Measurements from ENCODE around the gene PRG3. TPM values are rescaled to one million over a fixed set of nuclear protein-coding genes. Genes with fewer than 3 reads are reported as not detected.

The PRG3 gene
- total and polyA plus RNA-seq, 7 donors = not detected

DNA sequence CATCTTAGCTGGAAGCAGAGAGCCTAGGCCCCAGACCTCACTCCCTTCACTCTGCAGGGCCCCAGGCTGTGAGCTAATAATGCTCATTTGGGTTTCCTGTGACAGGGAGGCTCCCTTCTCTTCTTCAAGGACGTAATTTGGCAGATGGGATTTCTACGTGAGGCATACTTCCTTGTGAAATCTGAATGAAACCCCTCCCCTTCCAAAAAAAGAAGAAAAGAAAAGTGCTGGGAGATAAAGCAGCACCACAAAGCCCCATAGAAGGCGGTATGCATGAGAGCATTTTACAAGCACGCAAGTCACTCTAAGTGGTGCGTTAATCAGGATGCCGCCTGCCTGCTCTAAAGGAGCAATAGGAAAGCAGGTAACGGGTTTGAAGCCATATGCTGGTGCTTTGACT lies 37.1 kb downstream of the PRG3 start:
- no peaks in the 10 kb centered on the region for H3K9me3 ChIP-seq
- WGBS, 3 donors = 76 to 88% (median 87%) methylated on average over 7 of the region's 7 CpGs
- DNase-seq (no peak), ATAC-seq (no peak)
- H3K4me3 ChIP-seq = no peak overlapping the region
- intact Hi-C loops (cut with DNase I) = loop anchor here in 1 of 2 donors (10.0 kb wide), 1 partner anchor 499 kb away; no protein-coding TSS in a partner anchor
- H3K4me1 ChIP-seq = no peaks in the 10 kb centered on the region
- H3K27ac ChIP-seq = no peak overlapping the region
- H3K36me3 ChIP-seq (ENCODE audit: insufficient read depth in 1 of 2, low read depth in 1 of 2) = no peaks in the 10 kb centered on the region
- TF ChIP-seq, protein P1, sequence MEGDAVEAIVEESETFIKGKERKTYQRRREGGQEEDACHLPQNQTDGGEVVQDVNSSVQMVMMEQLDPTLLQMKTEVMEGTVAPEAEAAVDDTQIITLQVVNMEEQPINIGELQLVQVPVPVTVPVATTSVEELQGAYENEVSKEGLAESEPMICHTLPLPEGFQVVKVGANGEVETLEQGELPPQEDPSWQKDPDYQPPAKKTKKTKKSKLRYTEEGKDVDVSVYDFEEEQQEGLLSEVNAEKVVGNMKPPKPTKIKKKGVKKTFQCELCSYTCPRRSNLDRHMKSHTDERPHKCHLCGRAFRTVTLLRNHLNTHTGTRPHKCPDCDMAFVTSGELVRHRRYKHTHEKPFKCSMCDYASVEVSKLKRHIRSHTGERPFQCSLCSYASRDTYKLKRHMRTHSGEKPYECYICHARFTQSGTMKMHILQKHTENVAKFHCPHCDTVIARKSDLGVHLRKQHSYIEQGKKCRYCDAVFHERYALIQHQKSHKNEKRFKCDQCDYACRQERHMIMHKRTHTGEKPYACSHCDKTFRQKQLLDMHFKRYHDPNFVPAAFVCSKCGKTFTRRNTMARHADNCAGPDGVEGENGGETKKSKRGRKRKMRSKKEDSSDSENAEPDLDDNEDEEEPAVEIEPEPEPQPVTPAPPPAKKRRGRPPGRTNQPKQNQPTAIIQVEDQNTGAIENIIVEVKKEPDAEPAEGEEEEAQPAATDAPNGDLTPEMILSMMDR (IDR thresholded peaks at IDR 0.05) = no peak
- no peaks in the 10 kb centered on the region for H3K27me3 ChIP-seq (ENCODE audit: insufficient read depth in 3 of 3, low read length in 2 of 3)

DNA sequence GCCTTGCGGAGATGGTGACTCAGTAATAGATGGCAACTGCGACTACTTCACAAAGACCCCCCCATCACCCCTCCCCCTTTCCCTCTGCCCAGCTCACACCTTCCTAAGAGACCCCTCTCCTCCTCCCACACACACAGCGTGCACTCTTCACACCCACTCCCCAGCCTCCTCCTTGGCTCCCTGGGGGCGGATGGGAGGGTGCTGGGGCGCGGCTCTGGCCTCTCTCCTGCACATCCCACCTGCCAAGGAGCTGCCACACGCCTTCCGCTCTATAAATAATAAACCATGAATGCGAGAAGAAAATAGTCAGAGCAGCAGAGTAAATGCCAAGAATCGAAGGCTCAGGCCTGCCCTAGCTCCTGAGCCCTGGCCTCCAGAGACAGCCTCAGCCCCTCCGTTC lies 38.2 kb downstream of the PRG3 start:
- Histone ChIP-seq H3K27me3 (ENCODE audit: insufficient read depth in 3 of 3, low read length in 2 of 3) (no peaks in the 10 kb centered on the region), H3K4me3 (no peak overlapping the region), H3K36me3 (ENCODE audit: insufficient read depth in 1 of 2, low read depth in 1 of 2) (no peaks in the 10 kb centered on the region), H3K27ac (no peak overlapping the region), H3K9me3 (no peaks in the 10 kb centered on the region), H3K4me1 (no peaks in the 10 kb centered on the region)
- ATAC-seq = no peak
- 69 to 73% (median 70%) methylated on average over 11 of the region's 11 CpGs for WGBS, 3 donors
- intact Hi-C loops (cut with DNase I) = loop anchor here in 1 of 2 donors (10.0 kb wide), 1 partner anchor 498 kb away; no protein-coding TSS in a partner anchor
- no peak for DNase-seq
- TF ChIP-seq, protein P1 (IDR thresholded peaks at IDR 0.05) = no peak

DNA sequence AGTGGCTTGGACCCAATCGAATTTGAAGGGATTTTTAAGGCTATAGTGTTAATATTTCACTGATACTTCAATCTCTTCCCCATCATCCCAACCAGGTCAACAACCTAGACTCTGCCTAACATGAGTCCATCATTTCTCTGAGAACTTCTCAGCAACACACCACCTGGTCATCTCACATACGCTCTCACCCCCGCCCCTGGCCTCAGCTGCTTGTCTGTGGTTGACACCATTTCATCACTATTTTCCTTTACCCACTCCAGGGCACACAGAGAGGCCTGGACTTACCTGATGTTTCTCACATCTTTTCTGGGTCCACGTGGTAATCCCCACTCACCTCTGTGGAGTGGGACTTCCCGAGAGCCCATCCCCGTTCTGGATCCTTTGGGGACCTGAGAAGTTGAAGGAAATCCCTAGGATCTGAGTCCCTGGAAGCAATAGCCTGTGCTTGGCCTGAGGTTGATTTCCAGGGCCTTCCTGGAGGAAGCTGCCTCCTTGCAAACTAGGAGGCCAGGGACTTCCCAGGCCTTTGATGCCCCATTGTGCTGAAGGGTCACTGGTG lies 39.6 kb downstream of the PRG3 start:
- intact Hi-C loops (cut with DNase I) = loop anchor here in 1 of 2 donors (10.0 kb wide), 1 partner anchor 497 kb away; no protein-coding TSS in a partner anchor
- TF ChIP-seq, protein P1 (IDR thresholded peaks at IDR 0.05) = no peak
- DNase-seq = no peak
- Histone ChIP-seq H3K27me3 (ENCODE audit: insufficient read depth in 3 of 3, low read length in 2 of 3) (no peaks in the 10 kb centered on the region), H3K4me1 (peaks cover 3% of the 10 kb centered on the region), H3K27ac (no peak overlapping the region), H3K4me3 (no peak overlapping the region), H3K36me3 (ENCODE audit: insufficient read depth in 1 of 2, low read depth in 1 of 2) (no peaks in the 10 kb centered on the region), H3K9me3 (no peaks in the 10 kb centered on the region)
- no peak for ATAC-seq
- WGBS, 3 donors = 77 to 83% (median 81%) methylated on average over 6 of the region's 6 CpGs

DNA sequence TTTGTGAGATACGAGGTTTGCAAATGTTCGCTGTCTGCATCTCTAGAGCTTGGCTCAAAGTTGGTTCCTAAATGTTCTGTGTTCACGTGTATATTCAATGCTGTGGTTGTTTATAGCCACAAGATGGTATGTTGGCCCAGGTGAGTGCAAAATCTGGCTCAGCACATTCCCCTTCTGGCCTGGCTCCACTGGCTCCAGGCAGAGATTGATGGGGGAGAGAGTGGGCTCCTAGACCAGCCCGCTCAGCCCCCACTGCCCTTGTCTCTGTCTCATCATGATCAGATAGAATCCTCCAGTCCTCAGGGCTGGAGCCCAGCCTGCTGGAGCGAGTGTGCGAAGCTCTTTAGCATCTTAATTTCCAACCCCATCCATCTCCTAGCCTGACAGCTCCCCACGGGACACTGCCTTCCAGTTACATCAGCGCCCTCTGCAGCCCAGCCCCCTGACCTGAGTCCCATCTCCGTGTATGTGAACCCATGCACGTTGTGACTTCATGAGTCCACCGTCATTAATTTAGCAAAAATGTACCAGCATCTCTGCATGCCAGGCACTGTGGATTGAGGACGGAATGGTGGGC lies 40.8 kb downstream of the PRG3 start:
- no peak overlapping the region for H3K27ac ChIP-seq
- DNase-seq (peak in 1 of 2 donors; percentile 67), ATAC-seq (peak in 3 of 4 donors; percentile 28 to 39 (median 34))
- no peaks in the 10 kb centered on the region for H3K9me3 ChIP-seq
- TF ChIP-seq, protein P1 (IDR thresholded peaks at IDR 0.05) = no peak
- WGBS, 3 donors = 27 to 34% (median 29%) methylated on average over 12 of the region's 12 CpGs
- intact Hi-C loops (cut with DNase I) = loop anchor here in 1 of 2 donors (10.0 kb wide), 1 partner anchor 495 kb away; no protein-coding TSS in a partner anchor
- H3K36me3 ChIP-seq (ENCODE audit: insufficient read depth in 1 of 2, low read depth in 1 of 2) = no peaks in the 10 kb centered on the region
- peaks cover 6% of the 10 kb centered on the region for H3K4me1 ChIP-seq
- no peak overlapping the region for H3K4me3 ChIP-seq
- H3K27me3 ChIP-seq (ENCODE audit: insufficient read depth in 3 of 3, low read length in 2 of 3) = no peaks in the 10 kb centered on the region
